Fibroblast of villous mesenchyme (primary cell): Measurements from ENCODE around the gene S100A12. TPM values are rescaled to one million over a fixed set of nuclear protein-coding genes. Genes with fewer than 3 reads are reported as not detected.

ENCODE experiments used
- DNase-seq: peaks from one replicate; pipeline ENCODE4 v3.0.0-alpha.2; 2010; ENCODE audit warnings: low read depth
- H3K4me3 ChIP-seq: 2 replicates; pipeline ENCODE4 v1.5.1; 2011; ENCODE audit warnings: low read depth, mild to moderate bottlenecking, low read length
- CTCF ChIP-seq: IDR thresholded peaks from 2 replicates; pipeline ENCODE4 v1.5.1; 2012; ENCODE audit warnings: low read depth, mild to moderate bottlenecking, low read length; ENCODE audit not compliant: insufficient read depth
- total RNA-seq: library from RNA; depleted of rRNA; stranded (reverse); fragments of >200 nt; gene quantifications from 2 replicates; pipeline ENCODE4 v1.2.3, GENCODE V29; 2012

Gene S100A12
- total RNA-seq, 1 donor: not detected

- TF ChIP-seq CTCF: no peak
- H3K4me3 ChIP-seq: no peak overlapping the region
- DNase-seq: no peak
These were observed 22.7 kb upstream of the S100A12 start for GRCh38 chr1:153397924-153398651.

- TF ChIP-seq CTCF: no peak
- H3K4me3 ChIP-seq: no peak overlapping the region
- no peak for DNase-seq
These were observed 21.9 kb upstream of the S100A12 start for GRCh38 chr1:153397051-153397923.

- DNase-seq: no peak
- no peak for TF ChIP-seq CTCF
- no peak overlapping the region for H3K4me3 ChIP-seq
These were observed 21.0 kb upstream of the S100A12 start for GRCh38 chr1:153396461-153396860.

- H3K4me3 ChIP-seq: no peak overlapping the region
- DNase-seq: no peak
- no peak for TF ChIP-seq CTCF
These were observed 20.4 kb upstream of the S100A12 start for GRCh38 chr1:153395776-153396175.

- no peak overlapping the region for H3K4me3 ChIP-seq
- DNase-seq: no peak
- no peak for TF ChIP-seq CTCF
These were observed 19.8 kb upstream of the S100A12 start for GRCh38 chr1:153395136-153395685.

GRCh38 chr1:153394391-153394790 is 19.0 kb upstream of the S100A12 start:
- no peak for TF ChIP-seq CTCF
- DNase-seq: no peak
- H3K4me3 ChIP-seq: no peak overlapping the region
